OCI-LY3 (cell line): Measurements from ENCODE around the gene UNC93A.
"Not testable (repeated sequence)": the region's sequence is repeated elsewhere in the genome, so short reads cannot be mapped to it uniquely, and the experiment has no call there.

Experiments
- EZH2phosphoT487 ChIP-seq: fragments of 200-600 bp; shearing (Covaris generic); IDR thresholded peaks from 2 replicates; pipeline ENCODE4 v1.6.1; 2018; ENCODE audit warnings: antibody characterized with exemption, mixed run types, low read depth
- TF ChIP-seq, protein P1 (sequence below): fragments of 200-600, 300-600 bp; sonication (generic); IDR thresholded peaks from 2 replicates; pipeline ENCODE4 v1.5.1; 2014; ENCODE audit warnings: antibody characterized with exemption, low read length, low read depth

DNA sequence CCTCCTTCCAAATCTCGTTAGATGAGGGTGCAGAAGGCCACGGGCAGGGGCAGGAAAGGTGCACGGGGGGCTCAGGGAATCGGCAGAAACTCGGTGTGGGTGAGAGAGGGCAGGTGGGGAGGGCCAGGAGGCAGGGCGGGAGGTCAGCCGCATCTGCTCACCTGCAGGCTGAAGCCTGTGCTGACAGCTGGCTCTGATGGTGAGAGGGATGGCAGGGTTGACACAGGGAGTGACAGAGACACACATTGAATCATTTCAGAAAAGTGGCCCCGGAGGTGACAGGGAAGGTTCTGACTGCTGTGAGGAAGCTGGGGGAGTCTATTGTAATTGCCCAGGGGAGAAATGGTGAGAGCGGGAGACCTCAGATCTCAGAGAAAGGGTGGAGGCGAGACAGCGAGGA, 67.3 kb downstream of the UNC93A start:
- TF ChIP-seq, protein P1, sequence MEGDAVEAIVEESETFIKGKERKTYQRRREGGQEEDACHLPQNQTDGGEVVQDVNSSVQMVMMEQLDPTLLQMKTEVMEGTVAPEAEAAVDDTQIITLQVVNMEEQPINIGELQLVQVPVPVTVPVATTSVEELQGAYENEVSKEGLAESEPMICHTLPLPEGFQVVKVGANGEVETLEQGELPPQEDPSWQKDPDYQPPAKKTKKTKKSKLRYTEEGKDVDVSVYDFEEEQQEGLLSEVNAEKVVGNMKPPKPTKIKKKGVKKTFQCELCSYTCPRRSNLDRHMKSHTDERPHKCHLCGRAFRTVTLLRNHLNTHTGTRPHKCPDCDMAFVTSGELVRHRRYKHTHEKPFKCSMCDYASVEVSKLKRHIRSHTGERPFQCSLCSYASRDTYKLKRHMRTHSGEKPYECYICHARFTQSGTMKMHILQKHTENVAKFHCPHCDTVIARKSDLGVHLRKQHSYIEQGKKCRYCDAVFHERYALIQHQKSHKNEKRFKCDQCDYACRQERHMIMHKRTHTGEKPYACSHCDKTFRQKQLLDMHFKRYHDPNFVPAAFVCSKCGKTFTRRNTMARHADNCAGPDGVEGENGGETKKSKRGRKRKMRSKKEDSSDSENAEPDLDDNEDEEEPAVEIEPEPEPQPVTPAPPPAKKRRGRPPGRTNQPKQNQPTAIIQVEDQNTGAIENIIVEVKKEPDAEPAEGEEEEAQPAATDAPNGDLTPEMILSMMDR, result not testable (repeated sequence)
- TF ChIP-seq EZH2phosphoT487, result not testable (repeated sequence)
